ENCODE data around the gene RNASEH2C.
"Not testable (repeated sequence)": the region's sequence is repeated elsewhere in the genome, so short reads cannot be mapped to it uniquely, and the experiment has no call there.

RNASEH2C gene

GRCh38 chr11:65720211-65720934 lies at the start of gene RNASEH2C:
TSS of gene RNASEH2C (minus strand) at chr11:65720798. CDS start at chr11:65720758, 40 bp downstream.
- peak; percentile 65 for FAIRE-seq

DNA sequence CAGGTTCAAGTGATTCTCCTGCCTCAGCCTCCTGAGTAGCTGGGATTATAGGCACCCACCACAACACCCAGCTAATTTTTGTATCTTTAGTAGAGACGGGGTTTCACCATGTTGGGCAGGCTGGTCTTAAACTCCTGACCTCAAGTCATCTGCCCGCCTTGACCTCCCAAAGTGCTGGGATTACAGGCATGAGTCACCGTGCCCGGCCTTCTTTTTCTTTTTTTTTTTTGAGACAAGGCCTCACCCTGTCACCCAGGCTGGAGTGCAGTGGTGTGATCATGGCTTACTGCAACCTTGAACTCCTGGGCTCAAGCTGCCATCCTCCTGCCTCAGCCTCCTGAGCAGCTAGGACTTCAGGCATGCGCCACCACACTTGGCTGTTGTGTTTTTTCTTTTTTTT lies 47.2 kb upstream of the RNASEH2C start:
- not testable (repeated sequence) for FAIRE-seq

DNA sequence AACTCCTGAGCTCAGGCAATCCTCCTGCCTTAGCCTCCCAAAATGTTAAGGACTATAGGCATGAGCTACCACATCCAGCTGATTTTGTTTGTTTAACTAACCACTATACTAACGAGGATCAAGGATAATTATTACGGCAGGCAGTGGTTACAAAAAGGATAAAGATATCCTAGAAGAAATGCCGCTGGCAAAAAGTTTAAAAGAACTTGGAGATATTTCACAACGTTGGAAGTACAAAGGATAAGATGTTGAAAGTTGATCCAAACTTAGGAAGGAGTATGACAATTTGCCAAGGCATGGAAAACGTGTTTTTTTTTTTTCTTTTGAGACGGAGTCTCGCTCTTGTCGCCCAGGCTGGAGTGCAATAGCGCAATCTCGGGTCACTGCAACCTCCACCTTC lies 46.8 kb upstream of the RNASEH2C start:
- FAIRE-seq: no peak

- FAIRE-seq: no peak
These were observed 45.9 kb upstream of the RNASEH2C start for GRCh38 chr11:65766535-65766934.

DNA sequence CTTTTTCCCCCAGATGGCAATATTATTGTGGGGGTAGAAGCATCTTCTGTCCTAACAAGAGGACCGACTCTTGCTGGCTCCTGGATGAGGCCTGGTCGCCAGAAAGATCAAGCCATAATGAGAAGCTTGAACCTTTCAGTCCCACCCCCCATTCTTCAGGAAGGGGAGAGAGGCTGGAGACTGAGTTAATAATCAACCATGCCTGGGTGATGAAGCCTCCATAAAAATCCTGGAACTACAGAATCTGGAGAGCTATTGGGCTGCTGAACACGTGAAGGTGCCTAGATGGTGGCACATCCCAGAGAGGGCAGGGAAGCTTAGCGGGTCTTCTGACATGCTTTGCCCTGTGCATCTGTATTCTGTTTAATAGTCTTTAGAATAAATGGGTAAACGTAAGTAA lies 43.8 kb upstream of the RNASEH2C start:
- FAIRE-seq: no peak

DNA sequence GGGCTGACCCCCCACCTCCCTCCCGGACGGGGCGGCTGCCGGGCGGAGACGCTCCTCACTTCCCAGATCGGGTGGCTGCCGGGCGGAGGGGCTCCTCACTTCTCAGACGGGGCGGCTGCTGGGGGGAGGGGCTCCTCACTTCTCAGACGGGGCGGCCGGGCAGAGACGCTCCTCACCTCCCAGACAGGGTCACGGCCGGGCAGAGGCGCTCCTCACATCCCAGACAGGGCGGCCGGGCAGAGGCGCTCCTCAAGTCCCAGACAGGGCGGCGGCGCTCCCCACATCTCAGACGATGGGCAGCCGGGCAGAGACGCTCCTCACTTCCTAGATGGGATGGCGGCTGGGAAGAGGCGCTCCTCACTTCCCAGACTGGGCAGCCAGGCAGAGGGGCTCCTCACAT lies 42.2 kb upstream of the RNASEH2C start:
- not testable (repeated sequence) for FAIRE-seq

DNA sequence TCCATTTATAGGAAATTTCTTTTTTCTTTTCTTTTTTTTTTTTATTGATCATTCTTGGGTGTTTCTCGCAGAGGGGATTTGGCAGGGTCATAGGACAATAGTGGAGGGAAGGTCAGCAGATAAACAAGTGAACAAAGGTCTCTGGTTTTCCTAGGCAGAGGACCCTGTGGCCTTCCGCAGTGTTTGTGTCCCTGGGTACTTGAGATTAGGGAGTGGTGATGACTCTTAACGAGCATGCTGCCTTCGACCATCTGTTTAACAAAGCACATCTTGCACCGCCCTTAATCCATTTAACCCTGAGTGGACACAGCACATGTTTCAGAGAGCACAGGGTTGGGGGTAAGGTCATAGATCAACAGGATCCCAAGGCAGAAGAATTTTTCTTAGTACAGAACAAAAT lies 41.6 kb upstream of the RNASEH2C start:
- not testable (repeated sequence) for FAIRE-seq

- FAIRE-seq: no peak
These were observed 24.5 kb upstream of the RNASEH2C start for GRCh38 chr11:65745049-65745448.

GRCh38 chr11:65744699-65745042 lies 24.1 kb upstream of the RNASEH2C start:
- FAIRE-seq: no peak

DNA sequence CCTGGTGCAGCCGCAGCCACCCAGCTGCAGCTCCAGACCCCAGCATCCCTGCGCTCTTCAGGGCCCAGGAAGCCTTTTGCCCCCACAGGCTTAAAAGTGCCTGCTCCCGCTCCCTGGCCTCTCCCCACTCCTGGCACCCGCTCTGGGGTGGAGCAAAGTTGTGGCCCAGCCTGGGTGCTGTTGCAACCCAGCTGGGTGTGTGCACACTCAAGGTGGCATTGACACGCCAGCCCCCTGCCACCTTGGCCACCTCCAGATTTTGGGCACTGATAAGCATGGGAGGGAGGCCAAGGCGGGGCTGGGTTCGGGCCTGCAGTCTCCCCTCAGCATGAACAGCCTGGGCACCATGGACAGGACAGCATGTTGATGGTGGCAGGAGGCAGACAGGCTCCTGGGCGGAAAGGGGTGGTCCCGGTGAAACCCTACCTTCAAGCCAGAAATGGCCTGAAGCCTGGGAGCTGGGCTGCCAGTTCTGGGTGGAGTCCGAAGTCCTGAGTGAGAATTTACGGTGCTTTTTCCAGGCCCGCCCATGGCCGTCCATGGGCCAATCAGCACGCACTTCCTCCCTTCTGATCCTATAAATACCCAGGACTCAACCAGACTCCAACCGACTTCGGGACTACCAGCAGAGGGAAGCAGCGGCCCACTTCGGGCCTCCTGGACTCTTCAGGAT lies 23.6 kb upstream of the RNASEH2C start:
- no peak for FAIRE-seq

DNA sequence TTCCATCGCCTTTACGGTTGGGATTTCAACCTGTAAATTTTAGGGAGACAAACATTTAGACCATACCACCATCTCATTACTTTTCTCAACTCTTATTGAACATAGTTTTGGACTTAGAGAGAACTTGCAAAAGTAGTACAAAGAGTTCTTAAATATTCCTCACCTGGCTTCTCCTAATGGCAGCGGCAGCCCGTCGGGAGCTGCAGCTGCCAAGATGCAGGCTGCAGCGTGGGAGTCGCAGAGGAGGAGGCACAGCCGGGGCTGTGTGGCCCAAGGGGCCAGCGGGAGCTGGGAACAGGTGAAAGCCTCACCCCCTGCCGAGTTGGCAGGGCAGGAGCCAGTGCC lies 23.1 kb upstream of the RNASEH2C start:
- no peak for FAIRE-seq

DNA sequence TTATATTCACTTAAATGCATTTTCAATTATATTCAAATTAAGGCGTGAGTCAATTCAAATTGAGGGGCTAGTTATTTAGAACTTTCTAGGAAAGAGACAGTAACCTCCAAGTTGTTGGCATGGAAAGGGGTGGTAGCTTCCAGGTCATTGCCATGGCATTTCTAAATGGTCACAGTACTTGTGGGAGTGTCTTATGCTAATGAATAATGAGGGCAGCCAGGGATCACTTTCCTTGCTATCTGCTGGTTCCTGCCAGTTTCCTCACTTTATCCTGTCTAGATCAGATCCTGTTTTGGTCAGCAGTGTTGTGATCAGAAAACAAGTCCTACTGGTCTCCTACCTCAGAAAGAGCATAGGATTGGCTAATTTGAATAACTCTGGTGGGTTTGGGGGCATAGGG lies 21.8 kb upstream of the RNASEH2C start:
- FAIRE-seq: no peak

DNA sequence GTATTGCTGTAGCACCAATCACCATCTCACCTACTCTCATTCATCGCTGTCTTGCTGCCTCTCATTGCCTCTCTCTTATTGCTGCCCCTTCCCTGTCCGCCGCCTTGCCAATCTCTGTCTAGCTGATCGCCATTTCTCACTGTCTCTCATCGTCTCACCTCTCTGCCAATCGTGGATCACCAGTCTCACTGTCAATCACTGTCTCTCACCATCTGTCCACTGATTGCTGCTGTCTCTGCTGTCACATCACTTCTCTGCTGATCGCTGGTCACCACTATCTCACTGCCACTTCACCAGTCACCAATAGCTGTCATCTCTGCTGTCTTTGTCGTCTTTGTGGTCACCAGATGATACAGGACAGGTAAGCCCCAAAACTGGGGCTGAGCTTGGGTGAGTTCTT lies 20.6 kb upstream of the RNASEH2C start:
- no peak for FAIRE-seq

DNA sequence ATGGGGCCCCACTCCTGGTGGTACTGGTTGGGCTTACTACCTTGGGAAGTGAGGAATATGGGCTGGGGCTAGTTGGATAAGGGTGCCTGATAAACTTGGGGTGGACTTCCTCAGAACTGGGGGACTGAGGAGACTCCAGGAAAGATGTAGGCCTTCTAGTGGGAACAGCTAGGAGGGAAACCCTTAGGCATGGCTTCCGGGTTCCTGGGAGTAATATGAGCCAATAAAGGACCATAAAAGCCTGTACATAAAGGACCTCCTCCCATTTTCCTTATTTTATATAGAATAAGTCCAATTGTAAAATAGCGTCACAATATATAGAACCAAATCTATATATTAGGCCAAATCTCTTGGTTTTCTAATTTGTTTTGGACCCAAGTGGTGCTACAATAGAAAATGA lies 18.4 kb upstream of the RNASEH2C start:
- no peak for FAIRE-seq

DNA sequence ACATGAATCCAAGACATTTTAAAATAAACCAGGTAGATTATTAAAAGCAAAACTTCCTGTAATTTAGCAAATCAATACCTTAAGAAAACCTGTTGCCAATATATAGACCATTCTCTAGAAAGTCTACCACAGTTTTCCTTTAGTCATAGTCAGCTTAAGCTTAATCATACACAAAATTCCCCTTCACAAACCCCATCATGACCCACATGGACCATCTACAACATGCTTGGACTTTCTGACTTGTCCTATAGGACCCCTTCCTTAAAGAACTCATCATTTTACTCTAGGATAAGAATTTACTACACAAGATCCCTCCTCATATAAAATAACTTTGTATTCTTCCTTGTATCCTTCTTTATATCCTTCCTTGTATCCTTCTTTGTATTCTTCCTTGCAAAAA lies 16.2 kb upstream of the RNASEH2C start:
- FAIRE-seq: no peak

DNA sequence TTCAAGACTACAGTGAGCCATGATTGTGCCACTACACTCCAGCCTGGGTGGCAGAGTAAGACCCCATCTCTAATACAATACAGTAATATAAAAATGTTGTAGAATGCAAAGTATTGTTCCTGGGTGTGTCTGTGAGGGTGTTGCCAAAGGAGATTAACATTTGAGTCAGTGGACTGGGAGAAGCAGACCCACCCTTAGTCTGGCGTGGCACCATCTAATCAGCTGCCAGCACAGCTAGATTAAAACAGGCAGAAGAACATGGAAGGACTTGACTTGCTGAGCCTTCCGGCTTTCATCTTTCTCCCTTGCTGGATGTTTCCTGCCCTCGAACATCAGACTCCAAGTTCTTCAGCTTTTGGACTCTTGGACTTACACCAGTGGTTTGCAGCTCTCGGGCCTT lies 14.5 kb upstream of the RNASEH2C start:
- FAIRE-seq: not testable (repeated sequence)

DNA sequence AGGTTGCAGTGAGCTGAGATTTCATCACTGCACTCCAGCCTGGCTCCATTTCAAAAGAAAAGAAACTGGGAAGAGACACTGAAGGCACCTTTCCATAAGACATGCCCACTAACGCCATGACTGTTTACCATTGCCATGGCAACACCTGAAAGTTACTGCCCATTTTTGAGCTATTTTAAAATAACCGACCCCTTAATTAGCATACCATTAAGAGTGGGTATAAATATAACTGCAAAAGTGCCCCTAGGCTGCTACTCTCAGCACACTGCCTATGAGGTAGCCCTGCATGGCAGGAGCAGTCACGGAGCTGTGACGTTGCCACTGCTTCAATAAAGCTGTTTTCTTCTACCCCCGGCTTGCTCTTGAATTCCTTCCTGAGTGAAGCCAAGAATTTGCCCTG lies 9.9 kb upstream of the RNASEH2C start:
- no peak for FAIRE-seq

- FAIRE-seq: no peak
These were observed 7.3 kb upstream of the RNASEH2C start for GRCh38 chr11:65727865-65728264.

GRCh38 chr11:65726660-65727059 lies 6.1 kb upstream of the RNASEH2C start:
- no peak for FAIRE-seq

DNA sequence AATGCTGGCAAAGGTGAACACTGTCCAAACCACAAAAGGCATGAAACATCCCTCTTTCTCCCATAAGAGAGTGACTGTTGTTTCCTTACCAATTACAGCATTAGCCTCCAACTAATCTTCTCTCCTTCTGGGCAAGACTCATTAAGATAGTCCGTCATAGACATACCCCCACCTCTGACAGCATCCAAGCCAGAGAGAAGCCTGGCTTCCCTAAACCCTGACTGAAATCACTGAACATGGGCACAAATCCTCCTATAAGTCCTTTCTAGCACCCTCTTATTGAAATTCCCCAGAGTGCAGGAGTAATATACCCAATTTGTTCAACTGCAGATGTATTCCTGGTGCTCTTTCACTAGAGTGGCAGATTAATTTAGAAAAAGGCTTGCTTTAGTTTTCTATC lies 1.7 kb upstream of the RNASEH2C start:
- FAIRE-seq: no peak

- no peak for FAIRE-seq
These were observed 757 bp downstream of the RNASEH2C start for GRCh38 chr11:65719871-65720210.

DNA sequence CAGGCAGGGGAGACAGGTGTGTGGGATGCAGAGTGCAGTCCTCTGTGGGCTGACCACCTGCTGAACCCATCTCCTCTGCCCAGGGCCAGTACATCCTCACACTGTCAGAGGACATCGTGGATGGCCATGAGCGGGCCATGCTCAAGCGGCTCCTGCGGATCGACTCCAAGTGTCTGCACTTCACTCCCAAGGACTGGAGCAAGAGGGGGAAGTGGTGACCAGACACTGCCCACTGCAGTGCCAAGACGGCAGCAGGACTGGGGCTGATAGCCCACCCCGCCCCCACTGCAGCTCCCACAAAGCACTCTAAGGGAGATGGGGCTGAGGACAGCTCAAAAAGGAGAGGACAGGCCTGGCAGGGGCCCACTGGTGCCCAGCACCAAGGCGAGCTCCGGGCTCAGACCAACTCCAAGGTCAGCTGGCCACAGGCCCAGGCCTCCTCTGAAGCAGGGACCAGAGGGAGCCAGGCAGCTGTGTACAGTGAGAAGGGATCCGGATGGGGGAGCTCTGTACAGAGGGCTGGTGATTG lies 1.6 kb downstream of the RNASEH2C start:
- no peak for FAIRE-seq

- FAIRE-seq: no peak
These were observed 2.1 kb downstream of the RNASEH2C start for GRCh38 chr11:65718531-65718930.

GRCh38 chr11:65717906-65718305 lies 2.7 kb downstream of the RNASEH2C start:
- no peak for FAIRE-seq

All from G401.6 (cell line).